HepG2 (cell line): ENCODE results near the gene SEMA5B. TPM values are rescaled to one million over a fixed set of nuclear protein-coding genes. Genes with fewer than 3 reads are reported as not detected.

ENCODE experiments used
- CTCF ChIP-seq: sonication (generic); formaldehyde crosslinking; IDR thresholded peaks from 2 replicates; pipeline ENCODE4 v1.5.0; 2020; ENCODE audit warnings: mild to moderate bottlenecking, missing genetic modification reagents, moderate library complexity
- DMAP1 ChIP-seq: IDR thresholded peaks from 2 replicates; pipeline ENCODE4 v1.6.1; 2016
- SKI ChIP-seq: fragments of 450-650 bp; IDR thresholded peaks from one replicate; pipeline ENCODE4 v1.6.1; 2018; ENCODE audit warnings: mild to moderate bottlenecking; ENCODE audit not compliant: partially characterized antibody
- SMAD3 ChIP-seq: sonication (generic); formaldehyde crosslinking; IDR thresholded peaks from 2 replicates; pipeline ENCODE4 v1.4.0; 2020; ENCODE audit warnings: missing genetic modification reagents
- SRSF1 ChIP-seq: fragments of 200-400 bp; formaldehyde crosslinking; optimal IDR thresholded peaks from 2 replicates; pipeline ENCODE3; 2017; ENCODE audit warnings: mild to moderate bottlenecking, low read depth, low read length, moderate library complexity
- SUZ12 ChIP-seq: fragments of 150-350 bp; IDR thresholded peaks from 2 replicates; pipeline ENCODE4 v1.6.1; 2014; ENCODE audit warnings: low read depth, low read length
- U2AF1 ChIP-seq: fragments of 200-400 bp; formaldehyde crosslinking; optimal IDR thresholded peaks from 2 replicates; pipeline ENCODE3; 2017; ENCODE audit warnings: mild to moderate bottlenecking, low read depth, low read length
- WIZ ChIP-seq: sonication (generic); formaldehyde crosslinking; IDR thresholded peaks from 2 replicates; pipeline ENCODE4 v1.5.1; 2020; ENCODE audit warnings: mild to moderate bottlenecking, missing genetic modification reagents
- ZBTB34 ChIP-seq: sonication (generic); formaldehyde crosslinking; IDR thresholded peaks from 2 replicates; pipeline ENCODE4 v1.8.0; 2022; ENCODE audit warnings: mild to moderate bottlenecking, missing genetic modification reagents
- ZFP1 ChIP-seq: IDR thresholded peaks from 2 replicates; pipeline ENCODE4 v1.6.1; 2016
- ZFP91 ChIP-seq: sonication (generic); formaldehyde crosslinking; IDR thresholded peaks from 2 replicates; pipeline ENCODE4 v1.9.0; 2022; ENCODE audit warnings: missing genetic modification reagents, mild to moderate bottlenecking, borderline replicate concordance
- ZHX1 ChIP-seq: sonication (generic); formaldehyde crosslinking; IDR thresholded peaks from 2 replicates; pipeline ENCODE4 v1.8.1; 2022; ENCODE audit warnings: low read depth, mild to moderate bottlenecking, missing genetic modification reagents
- ZMAT5 ChIP-seq: sonication (generic); formaldehyde crosslinking; IDR thresholded peaks from 2 replicates; pipeline ENCODE4 v1.5.0; 2020; ENCODE audit warnings: mild to moderate bottlenecking, low read depth, missing genetic modification reagents, borderline replicate concordance
- ZNF513 ChIP-seq: sonication (generic); formaldehyde crosslinking; conservative IDR thresholded peaks from 2 replicates; pipeline ENCODE4 v1.5.0; 2020; ENCODE audit warnings: missing genetic modification reagents
- polyA plus RNA-seq, 8 experiments: library from polyadenylated mRNA; depleted of rRNA in 3 of 8; stranded (reverse) in 7 of 8; unstranded in 1 of 8; fragments of >200 nt; fragmentation: Illumina TruSeq in 4 of 8; extraction: Trizol in 4 of 8; gene quantifications; 2 replicates each; pipeline versions ENCODE4 v1.2.1 to v1.2.3, GENCODE V29; 2011 to 2016; ENCODE audit warnings: low read depth in 4 of 8, missing spikeins in 1 of 8, mixed read lengths in 1 of 8; ENCODE audit not compliant: insufficient read depth in 1 of 8
- total RNA-seq, 5 experiments: library from RNA; depleted of rRNA; stranded (reverse); fragments of >200 nt; fragmentation: Illumina TruSeq; extraction: Trizol; gene quantifications; 2 replicates each; pipeline ENCODE4 v1.2.3, GENCODE V29; 2016; ENCODE audit warnings: low read depth in 1 of 5

The SEMA5B gene
- total and polyA plus RNA-seq, 2 of the 13 experiments (the other 11 are each of a cell fraction or from before 2014, with no cell fraction given): not detected

- TF ChIP-seq ZBTB34 (CRISPR knock-in tag) (no peak), SRSF1 (peak; percentile 37), SMAD3 (CRISPR knock-in tag) (0 out of 2 replicates have a peak, but pooled peaks have one; percentile 1), SUZ12 (peak; percentile 71; the same call in 1 of the 2 replicates), ZHX1 (CRISPR knock-in tag) (no peak; the same call in 1 of the 2 replicates), ZFP91 (CRISPR knock-in tag) (peak; percentile 94), ZFP1 (CRISPR knock-in tag) (0 out of 2 replicates have a peak, but pooled peaks have one; percentile 31), ZMAT5 (CRISPR knock-in tag) (no peak), U2AF1 (no peak), WIZ (CRISPR knock-in tag) (peak; percentile 82), CTCF (no peak; the same call in 1 of the 2 replicates), SKI (no peak), ZNF513 (CRISPR knock-in tag) (no peak), DMAP1 (CRISPR knock-in tag) (peak; percentile 97)
These were observed 39.5 kb upstream of the SEMA5B start, which contains the start of gene PDIA5 (continued) for GRCh38 chr3:123066896-123067688.
